Activated CD8-positive, alpha-beta memory T cell treated with anti-CD3 and anti-CD28 coated beads, Interleukin-2, amount 50 U/mL, for 1 hour (primary cell): ENCODE results near the gene SH2B2.
"Not testable (repeated sequence)": the region's sequence is repeated elsewhere in the genome, so short reads cannot be mapped to it uniquely, and the experiment has no call there.

Experiments
- DNase-seq: peaks from one replicate; pipeline ENCODE4 v3.0.0-alpha.2; 2020; ENCODE audit errors: extremely low read depth

The SH2B2 gene

DNA sequence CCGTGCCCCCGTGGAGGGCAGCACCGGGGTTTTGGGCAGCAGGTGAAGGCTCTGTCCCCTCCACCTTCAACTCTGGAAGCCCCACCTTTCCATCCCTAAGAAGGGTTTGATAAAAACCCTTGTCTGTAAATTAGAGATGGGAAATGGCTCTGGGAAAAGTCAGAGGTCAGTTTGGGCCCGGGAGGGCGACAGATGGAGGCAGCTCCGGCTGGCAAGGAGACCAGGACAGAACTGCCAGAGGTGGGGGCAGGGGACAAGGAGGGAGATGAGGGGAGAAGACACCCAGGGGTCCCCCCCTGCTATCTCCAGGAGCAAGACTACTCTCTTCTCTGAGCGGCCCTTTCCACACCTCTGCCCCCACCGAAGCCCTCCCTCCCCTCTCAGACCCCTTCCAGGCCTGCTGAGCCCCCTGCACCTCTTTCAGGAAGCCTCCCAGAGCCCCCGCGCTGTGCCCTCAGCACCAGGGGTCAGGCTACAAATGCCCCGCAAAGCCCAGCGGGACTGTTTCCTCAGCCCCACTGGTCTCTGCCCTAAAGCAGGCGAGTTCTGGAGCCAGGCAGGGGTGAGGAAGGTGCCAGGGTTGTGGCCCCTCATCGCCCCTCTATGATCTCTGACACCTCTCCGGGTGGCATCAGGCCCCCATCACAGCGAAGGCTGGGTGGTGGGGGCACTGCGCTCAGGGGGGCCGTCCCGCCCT is 980 bp upstream of the SH2B2 start:
- DNase-seq: no peak

GRCh38 chr7:102287111-102287980 is 678 bp downstream of the SH2B2 start:
- no peak for DNase-seq

DNA sequence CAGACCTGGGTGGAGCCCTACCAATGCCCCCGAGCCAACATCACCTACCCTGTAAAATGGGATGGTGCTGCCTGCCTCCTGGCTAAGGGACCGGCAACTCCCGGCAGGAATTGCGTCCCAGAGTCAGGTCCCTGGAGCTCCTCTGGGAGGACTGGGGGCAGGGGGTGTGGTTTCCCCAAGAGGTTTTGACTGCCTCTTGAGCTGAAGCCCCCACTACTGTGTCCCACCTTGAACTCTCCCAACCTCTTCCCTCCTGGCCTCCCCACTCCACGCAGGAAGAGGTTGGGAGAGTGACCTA is 1.3 kb downstream of the SH2B2 start:
- DNase-seq: no peak

DNA sequence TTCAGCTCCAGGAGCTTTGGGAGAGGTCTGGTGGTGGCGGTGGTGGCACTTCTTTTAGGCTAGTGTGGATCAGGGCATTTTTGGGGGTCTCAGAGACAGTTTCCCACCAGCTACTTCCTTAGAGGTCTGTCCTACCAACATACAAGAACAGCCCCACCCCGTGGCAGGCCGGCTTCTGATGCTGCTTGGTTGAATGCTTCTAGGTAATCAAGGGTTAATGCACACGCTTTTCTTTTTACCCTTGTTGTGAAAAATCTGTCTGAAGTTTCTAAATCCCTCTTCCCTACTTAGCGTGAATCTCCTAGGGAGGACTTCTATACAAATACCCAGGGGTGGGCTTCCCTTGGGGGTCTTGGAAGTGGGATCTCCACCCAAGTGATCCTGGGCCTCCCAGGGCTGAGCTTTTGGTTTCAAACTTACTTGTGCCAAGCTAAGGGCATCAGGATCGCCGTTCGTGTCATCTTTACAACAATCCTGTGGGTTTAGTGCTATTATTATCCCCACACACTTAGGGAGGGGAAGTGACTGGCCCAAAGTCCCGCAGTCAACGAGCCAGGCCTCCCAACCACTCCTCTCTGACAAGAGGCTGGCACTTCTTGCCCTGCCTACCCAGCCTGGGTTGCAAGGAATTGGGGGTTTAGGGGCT is 1.7 kb downstream of the SH2B2 start:
- DNase-seq: no peak

GRCh38 chr7:102289057-102289456 is 2.4 kb downstream of the SH2B2 start:
- DNase-seq: no peak

GRCh38 chr7:102291056-102291915 is 4.6 kb downstream of the SH2B2 start:
- no peak for DNase-seq

DNA sequence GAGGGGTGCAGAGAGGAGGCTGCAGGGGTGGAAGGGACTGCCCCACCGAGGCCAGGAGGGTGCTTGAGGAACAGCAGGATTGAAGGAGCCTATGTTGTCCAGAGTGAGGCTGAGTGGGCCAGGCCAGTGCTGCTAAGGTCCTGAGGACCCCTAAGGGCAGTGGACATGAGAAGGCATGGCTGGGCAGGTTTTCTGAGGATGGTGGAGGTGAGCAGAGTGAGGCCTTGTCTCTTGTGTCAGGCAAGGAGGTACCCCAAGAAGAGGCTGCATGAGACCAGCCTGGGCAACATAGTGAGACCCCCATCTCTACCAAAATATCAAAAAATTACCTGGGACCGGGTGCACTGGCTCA is 5.2 kb downstream of the SH2B2 start:
- DNase-seq: no peak

DNA sequence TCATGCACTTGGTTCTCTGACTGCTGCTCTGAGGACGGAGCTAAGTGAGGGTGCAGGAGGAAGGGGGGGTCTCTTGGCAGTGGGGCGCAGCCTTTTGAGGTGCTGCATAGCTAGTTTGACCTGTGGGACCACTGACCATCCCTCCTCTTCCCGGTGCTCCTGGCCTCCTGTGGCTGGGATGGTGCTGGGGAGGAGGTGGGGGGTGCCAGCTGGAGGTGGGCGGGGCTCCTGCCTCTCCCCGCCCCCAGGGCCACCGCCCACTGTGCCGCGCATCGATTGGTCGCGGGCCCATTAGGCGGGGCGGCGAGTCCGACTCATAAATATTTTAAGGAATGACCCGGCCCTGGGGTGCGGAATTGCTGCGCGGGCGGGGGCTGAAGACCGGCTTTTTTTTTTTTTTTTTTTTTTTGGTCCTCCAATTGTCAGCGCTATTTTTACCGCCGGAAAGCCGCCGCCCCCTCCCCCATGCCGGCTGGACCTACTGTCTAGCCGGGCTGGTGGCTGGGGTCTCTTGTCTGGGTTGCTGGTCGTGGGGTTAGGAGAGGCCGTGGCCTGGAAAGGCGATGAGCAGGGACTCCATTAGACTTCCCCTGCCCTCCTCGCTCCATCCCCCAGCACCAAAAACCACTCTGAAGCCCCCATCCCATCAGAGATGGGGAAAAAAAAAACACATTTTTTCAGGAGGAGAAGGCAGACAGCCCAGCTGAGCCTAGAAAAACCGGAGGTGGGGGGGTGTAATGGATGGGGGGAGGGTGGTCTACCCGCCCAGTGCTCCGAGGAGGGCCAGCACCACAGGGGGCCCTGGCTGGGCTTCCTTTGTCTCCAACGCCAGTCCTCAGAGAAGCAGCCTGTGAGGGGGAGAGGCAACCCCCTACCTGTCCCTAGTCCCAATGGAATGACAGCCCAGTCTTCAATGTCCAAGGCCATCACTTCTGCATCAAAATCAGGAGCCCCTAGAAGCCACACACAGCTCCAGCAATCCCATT is 6.4 kb downstream of the SH2B2 start:
- no peak for DNase-seq

DNA sequence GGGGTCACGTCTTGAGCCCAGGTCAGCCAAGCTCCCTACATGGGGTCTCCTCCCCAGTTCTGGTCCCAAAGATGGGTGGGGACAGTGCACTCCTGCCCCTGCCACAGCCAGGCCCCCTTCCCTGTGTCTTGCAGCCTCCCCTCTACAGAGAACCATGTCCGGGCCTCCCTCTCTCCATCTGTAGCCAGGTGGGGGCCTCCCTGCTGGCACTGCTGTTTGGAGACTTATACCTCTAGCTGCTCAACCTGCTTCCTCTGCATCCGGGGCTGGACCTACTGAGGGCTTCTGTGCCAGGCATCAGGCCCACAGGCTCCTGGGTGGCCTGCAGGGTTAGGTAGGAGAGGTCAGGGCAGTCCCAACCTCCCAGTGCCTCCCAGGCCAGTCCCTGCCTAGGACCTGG is 7.9 kb downstream of the SH2B2 start:
- no peak for DNase-seq

- DNase-seq: no peak
Observed at GRCh38 chr7:102295346-102296178, 8.9 kb downstream of the SH2B2 start.

GRCh38 chr7:102296179-102296438 is 9.4 kb downstream of the SH2B2 start:
- DNase-seq: no peak

DNA sequence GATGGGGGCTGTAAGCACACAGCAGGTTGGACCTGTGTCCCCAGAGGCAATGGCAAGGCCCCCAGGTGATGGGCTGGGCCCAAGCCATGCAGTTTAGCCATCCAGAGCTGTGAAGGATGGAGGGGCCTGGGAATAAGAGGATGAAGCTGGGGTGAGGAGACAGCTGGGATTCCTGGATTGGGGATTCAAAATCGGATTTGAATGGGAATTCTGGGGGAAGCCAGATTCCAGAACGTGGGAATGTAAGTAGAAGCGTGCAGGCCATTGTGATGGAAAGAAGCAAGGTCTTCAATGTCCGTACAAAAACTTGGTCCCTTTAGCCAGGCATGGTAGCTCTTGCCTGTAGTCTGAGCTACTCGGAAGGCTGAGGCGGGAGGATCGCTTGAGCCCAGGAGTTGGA is 9.8 kb downstream of the SH2B2 start:
- DNase-seq: no peak

- no peak for DNase-seq
Observed at GRCh38 chr7:102297487-102298218, 11.0 kb downstream of the SH2B2 start.

- no peak for DNase-seq
Observed at GRCh38 chr7:102300643-102301221, 14.1 kb downstream of the SH2B2 start.

GRCh38 chr7:102301367-102301766 is 14.7 kb downstream of the SH2B2 start:
- not testable (repeated sequence) for DNase-seq

GRCh38 chr7:102302025-102302424 is 15.4 kb downstream of the SH2B2 start:
- DNase-seq: no peak

- no peak for DNase-seq
Observed at GRCh38 chr7:102303669-102304422, 17.2 kb downstream of the SH2B2 start.

GRCh38 chr7:102304668-102305067 is 18.0 kb downstream of the SH2B2 start:
- no peak for DNase-seq
